ENCODE results near the gene GAS2.

GAS2 gene

DNA sequence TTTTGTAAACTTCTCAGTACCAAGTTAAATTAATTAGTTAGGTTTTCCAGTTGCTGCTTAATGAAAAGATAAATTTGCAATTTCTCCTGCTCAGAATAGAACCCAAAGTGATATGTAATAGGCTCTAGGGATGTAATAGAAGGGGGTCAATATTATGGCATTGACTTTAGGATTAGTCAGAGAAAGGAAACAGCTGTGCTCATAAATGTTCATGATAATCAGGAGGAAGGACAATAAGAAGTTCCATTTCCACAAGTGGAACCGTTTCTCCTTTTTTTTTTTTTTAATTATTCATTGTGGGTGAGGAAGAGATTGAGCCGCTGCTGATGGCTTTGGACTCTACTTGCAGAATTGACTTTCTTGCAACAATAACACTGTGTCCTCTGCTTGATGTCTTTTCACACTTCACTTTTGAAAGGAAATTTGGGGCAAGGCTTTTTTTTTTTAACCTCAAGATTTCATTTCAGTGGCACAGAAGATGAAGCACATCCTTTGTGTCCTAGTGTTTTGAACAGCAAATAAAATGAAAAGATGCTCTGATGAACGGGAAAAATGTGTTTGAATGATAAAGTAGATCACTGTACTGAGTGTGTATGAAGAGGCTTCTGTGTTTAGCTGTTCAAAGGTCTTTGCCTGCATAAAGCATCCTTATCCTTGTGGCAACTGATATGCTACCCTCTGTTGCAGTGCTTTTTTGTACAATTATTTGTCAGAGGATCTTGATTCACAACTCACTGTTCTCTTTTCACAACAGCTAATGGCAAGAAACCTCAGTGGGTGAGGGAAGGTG lies 62.4 kb downstream of the GAS2 start:
- no peak for DNase-seq (ENCODE audit: low read depth in 2 of 2)

DNA sequence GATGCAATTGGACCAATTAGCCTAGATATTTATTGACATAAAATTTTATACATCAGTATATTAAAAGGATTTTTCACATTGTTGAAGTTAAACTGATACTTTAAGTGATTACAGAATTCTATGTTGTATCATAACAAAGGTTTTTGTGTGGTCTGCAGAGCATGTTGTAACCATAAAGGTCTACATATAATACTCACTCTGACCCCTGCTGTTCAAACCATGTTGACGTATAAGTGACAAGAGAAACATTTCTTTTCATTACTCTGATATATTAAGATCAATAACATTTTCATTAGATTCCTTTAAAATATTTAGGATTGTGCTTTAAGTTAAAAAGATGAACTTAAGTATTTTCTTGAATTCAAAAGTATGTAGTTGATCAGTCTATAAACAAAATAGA lies 63.9 kb downstream of the GAS2 start:
- no peak for DNase-seq (ENCODE audit: low read depth in 2 of 2)

DNA sequence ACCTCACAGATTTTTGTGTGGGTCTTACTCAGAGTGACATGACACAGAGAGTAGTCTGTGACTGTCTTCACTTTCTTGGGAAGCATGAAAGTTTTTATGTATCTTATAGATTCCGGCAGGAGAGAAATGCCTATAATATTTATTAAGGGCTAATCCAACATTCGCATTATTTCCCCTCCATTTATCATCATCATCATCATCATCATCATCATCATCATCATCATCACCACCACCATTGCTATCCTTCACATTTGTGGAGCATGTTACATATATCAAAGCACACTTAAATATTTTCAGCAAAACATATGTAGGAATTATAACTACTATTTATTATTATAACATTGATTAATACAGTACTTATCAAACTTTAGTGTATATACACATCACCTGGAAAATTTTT lies 66.2 kb downstream of the GAS2 start:
- DNase-seq (ENCODE audit: low read depth in 2 of 2) = no peak

DNA sequence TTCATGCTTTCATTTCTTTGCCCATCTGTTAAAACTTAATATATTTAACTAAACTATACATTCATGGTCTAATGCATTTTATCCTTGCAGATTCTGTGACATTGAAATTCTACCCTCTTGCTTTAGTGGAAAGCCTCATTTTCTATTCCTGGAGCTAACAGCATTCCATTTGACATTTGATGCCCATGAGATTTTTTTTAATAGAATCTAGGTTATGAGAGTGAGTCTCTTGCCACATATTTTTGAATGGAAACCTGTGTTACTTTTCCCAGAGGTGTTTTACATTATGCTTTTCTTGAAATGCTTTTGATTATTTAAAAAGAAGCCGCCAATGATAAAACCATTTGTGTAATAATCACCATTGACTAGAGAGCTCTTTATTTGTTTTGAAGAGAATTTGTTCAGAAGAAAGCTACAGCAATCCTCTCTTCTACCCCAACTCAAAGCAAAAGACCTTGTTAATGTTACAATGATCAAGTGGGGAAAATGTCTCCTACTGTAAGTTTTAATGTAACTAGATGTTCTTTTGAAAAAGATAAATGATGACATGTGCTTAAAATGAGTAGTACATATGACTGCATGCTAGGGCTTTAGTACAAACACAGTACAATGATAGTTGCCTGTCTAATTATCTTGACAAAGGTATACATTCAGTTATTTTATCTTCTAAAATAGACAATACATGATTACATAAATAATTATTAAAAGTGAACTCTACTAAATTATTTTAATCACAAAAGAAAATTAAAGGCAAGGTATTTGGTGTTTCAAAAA lies 67.3 kb downstream of the GAS2 start:
- DNase-seq (ENCODE audit: low read depth in 2 of 2) = no peak

DNA sequence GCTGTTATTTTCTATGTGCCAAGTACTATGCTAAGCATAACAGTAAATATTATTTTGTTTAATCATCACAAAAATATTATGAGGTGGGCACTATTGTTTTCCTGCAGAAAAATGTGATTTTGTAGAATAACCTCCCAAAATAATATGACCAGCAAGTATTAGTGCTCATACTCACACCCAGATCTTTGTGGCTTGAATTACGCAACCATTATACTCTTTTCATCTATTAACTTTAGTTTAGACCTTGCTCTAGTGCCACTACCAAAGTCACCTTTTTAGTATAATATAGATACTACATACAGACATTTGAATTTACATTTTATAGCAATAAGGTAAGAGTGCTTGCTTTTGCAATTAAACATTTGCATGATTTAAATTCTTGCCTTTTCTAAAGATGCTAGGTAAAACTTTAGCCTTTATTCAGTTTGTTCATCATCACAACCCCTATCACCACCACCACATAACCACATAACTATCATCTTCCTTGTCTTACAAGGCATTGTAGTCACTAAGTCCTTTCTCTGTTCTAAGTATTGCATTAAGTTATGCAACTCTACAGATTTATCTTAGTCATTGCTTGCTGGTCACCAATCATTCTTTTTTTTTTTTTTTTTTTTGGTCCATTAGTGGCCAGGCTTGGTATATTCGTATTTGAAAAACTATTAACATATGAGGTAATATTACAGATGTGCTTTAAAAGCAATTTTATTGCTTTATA lies 68.4 kb downstream of the GAS2 start:
- DNase-seq (ENCODE audit: low read depth in 2 of 2) = no peak

DNA sequence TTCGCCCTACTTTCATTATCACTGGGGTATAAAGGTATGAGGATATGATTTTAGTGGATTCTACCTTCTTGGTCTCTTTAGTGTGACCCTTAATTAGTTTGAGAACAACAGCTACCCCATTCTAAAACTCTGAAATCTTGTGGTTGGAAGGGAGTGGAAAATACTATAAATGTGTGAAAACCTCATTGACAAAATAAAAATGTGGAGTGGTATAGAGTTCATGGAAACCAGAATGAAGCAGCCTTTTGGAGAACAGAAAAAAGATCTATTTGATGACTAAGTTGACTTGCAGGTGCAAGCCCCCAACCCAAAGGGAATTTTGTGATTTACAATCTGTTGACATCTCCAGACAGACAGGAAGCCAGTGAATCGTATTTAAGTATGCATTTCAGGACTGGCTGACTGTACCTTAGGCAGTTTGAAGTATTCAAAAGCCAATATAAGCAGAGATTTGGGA lies 75.8 kb downstream of the GAS2 start:
- no peak for DNase-seq (ENCODE audit: low read depth in 2 of 2)

DNA sequence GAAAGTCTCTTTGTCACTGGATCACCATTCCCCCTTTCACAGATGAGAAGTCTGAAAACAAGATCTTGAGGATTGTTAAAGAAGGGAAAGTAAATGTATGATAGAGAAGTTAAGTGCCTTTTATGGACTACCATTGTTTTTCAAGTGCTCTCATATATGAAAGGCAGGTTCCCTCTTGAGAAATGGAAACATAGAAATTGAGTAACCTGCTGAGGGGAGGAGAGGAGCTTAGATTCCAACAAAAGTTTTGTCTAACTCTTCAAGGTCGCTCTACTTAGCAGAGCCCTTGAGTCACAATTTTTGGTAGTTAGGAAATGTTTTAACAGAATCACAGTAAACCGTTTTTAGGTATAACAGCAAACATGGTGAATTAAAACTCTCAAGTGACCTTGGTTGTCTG lies 83.1 kb downstream of the GAS2 start:
- DNase-seq (ENCODE audit: low read depth in 2 of 2) = no peak

DNA sequence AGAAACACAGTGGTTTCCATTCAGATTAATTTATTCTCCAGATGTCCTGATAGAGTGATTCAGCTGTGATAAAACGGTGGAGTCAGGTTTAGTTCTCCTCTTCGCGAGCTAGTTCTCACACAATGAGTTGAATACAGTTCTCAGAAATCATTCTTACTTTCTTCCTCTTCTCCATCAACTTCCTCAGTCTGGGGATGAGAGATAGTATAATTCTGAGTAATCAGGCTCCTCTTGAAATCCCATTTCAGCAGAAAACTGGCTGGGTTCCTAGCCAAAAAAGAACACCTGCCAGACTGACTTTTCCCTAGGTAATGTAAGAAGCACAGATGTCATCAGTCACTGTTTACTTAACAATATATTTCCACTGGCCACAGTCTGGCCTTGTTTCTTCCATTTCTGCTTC lies 86.5 kb downstream of the GAS2 start:
- DNase-seq (ENCODE audit: low read depth in 2 of 2) = no peak

DNA sequence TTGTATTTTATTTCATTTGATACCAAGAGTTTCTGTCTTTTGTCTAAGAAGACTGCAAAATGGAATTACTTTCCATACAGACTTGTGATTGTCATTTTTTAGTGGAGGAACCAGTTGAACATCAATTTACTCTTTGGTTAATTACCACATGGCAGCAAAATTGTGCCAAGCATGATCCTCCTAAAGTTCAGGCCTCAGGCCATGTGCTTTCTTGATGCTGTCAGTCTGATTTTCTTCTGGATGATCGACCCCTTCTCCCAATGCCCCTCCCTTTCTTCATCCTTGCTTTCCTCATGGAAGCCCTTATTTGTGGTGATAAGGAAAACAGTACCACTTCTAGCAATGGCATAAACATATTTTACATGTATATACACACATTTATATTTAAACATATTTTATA lies 87.0 kb downstream of the GAS2 start:
- DNase-seq (ENCODE audit: low read depth in 2 of 2) = no peak

DNA sequence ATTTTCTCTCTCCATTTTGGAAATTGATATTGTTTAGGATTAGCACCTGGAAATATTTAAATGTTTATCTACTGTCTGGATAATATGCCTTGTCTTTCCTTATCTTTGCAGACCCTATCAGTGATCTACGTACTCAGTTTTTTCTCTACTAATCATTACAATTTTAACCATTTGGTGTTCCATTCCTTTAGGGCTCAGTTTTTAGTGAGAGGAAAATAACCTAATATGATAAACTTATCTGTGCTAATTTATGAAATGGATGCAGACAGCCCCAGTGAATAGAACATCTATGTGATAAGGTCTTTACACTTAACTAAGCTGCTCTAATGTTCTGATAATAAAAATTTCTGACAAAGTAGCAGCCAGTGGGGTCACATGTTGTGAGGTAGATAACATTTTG lies 94.7 kb downstream of the GAS2 start:
- no peak for DNase-seq (ENCODE audit: low read depth in 2 of 2)

DNA sequence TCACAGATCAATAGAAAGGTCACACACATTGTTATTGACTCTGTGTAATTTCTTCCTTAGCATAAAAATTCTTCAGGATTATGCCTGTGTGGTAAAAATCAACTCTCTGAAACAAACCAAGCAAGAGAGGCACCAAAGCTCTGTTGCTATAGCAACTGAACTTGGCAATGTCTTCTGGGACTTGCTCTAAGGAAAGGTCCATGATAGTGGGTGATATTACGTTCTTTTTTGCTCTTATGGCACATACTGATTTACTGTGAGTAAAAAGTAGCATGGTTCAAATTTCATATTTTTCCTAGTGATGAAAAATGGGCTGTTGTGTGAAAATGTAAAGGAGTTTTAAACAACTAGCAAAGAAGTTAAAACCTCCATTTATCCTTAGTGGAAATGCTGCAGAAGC lies 96.8 kb downstream of the GAS2 start:
- no peak for DNase-seq (ENCODE audit: low read depth in 2 of 2)

DNA sequence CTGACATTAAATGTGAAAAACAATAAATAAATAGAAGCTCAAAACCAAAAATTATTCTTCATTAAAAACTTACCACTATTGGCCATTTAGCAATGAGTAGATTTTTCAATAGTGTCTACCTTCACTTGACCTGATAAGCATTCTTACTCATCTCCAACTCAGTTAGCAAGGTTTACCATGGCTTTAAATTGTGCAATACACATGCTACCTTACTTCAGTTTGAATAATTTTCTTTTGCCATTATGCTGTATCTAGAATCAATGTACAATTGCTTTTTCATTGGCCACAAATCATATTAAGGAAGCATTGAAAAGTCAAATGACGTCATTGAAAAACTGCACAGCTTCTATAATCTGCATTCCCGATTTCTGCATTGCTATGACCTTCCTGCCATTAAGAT lies 98.3 kb downstream of the GAS2 start:
- no peak for DNase-seq (ENCODE audit: low read depth in 2 of 2)

DNA sequence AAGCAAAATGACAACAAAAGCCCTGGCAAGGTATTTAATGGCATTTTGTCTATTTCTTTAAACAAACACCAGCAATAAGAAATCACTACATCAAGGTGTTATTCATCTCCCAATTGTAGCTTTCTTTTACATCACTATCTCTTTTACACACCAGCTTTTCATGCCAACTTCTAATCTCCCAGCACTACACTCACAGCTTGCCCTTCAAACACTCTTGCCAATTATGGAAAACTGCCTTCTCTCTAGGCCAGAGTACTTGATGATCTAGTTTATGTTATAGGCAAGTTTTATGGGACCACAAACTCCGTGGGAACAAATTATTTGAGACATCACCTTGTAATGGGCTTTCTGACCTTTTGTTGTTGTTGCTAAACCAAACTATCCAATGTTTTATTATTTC lies 101.9 kb downstream of the GAS2 start:
- no peak for DNase-seq (ENCODE audit: low read depth in 2 of 2)

DNA sequence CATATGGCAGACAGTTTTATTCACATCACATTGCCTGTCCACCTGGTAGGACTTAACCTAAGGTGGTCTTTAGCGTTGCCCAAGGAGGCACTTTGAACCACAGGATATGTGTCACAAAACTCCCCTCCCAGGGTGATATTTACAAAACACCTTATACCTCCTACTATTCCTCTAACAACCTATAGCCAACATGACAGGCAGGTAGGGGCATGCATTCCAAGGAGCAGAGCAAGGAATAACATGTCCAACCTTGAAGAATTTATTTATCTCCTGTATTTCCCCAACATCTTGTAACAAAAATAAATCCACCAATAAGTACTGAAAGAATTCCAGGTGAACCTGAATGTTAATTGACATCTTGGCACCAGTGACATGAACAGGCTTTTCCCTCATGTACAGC lies 102.7 kb downstream of the GAS2 start:
- DNase-seq (ENCODE audit: low read depth in 2 of 2) = no peak

DNA sequence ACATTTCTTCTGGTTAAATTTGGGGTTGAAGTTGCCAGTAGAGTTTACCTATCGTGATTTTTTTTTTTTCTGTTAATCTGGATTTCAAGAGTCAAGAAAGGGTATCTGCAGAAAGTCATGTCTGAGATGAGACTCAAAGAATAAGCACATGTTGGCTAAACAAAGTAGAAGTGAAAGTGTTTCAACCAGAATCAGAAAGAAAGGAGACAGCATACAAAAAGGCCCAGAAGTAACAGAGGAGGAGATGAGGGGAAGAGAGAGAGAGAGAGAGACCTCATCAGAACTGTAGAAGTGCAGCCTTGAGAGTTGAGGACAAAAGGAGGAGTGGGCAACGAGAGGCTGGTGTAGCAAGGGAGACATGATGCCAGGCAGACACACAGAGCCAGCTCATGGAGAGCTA lies 108.3 kb downstream of the GAS2 start:
- DNase-seq (ENCODE audit: low read depth in 2 of 2) = no peak

DNA sequence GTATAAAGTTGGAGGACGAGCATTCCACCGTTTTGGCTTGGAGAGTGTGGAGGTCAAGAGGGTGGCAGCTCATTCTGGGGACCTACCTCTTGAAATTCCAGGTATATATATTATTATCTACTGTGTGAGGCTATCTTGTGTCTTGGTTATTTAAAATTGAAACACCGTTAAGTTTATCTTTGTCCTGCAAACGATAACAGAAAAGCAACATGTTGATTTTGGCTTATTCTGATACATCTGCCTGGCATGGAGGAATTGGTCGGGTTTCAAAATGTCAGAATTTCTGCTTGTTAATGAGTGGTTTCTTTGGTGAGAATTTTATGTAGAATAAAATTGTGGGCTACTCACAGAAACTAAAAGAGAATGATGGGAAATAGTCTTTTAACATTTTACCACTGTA lies 108.8 kb downstream of the GAS2 start:
- DNase-seq (ENCODE audit: low read depth in 2 of 2) = no peak

DNA sequence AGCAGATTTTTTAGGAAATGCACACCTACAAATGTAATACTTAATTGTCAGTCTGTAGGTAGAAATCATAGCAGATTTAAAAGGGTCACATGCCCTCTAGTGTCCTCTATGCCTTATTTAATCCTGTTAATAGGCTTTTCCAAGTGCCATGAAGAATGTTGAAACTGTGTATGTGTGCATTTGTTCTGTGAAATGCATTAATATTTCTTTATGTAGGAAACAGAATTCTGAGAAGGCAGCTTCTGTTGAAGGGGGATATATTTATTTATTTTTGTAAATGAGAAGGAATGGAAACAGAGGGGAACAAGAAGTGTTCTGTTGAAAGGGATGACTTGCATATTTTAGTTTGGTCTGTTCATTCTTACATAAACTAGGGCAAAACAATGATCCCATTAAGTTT lies 112.2 kb downstream of the GAS2 start:
- DNase-seq (ENCODE audit: low read depth in 2 of 2) = no peak

DNA sequence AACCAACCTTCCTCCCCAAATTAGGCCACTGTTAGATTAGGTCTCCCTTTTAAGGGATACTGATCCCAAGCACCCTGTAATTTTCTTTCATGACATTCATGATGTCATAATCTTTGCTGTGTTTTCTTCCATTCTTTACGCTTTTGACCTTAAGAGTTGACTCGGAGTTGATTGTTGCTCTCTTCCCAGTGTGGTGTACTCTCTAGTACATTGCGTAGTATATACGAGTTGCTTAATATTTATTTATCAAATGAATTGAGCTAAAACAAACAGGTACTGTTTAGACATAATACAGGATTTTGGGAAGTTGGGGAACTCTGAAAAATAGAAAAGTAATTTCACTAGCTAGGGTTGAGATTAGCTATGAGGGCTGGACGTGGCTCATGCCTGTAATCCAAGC lies 113.4 kb downstream of the GAS2 start:
- no peak for DNase-seq (ENCODE audit: low read depth in 2 of 2)

DNA sequence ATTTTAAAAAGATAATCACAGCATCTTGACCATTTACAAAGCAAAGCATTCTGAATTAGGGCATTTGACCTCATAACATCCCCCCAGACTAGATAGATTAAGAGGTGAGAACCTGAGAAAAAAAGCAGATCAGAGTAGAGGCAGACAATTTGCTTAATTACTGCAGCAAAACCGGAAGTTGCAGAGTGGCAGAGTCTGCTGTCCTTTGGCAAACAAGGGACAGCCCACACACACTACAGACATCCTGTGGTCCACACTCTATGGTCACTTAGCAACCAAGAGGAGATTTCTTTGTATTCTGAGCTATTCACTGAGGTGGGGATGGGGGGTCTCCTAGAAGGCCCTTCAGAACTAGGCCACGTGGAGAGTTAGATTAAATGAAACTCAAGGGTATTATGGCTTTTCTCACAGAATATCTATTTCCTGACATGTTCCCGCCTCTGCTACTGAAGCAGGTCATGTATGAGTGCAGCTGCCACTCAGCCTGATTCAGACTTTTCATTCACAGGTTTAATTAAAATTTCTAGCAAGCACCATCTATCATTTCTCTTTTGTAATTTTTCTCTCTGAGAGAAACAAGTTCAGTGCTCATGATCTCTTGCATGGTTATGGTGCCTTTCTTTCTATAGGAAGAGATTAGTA lies 114.7 kb downstream of the GAS2 start:
- no peak for DNase-seq (ENCODE audit: low read depth in 2 of 2)

DNA sequence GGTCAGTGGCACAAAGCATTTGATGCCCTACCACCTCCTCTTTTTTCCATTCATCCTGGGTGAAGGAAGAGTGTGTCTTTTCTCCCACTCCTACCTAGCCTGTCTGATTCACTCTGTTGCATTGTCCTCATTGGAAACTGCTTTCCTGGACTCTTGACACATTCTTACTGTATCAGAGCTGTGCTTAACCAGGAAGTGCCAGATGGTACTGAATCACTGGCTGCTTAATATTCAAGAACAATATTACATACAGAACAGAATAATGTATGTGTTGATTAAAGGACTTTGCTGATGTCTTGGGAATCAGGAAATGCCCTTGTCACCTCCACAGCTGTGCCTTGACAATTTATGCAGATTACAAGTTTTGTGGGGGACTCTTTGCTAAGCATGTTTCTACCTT lies 118.8 kb downstream of the GAS2 start:
- DNase-seq (ENCODE audit: low read depth in 2 of 2) = no peak

DNA sequence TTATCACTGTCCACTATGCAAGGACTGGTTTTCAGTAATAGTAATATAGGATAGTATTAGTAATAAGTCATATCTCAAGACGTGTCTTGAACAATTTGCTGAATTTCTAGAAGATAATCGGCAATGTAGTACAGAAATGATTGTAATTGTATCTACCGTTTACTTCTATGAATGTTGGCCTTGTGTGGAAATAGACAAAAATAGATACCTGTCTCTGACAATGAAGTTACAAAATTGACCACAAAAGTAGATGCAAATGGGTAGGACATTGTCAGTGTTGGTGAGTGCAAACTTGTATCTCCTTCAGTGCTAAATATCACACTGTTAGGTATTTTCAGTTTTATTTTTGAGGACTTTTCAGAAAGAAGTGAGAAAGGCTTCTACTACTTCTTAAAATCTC lies 120.1 kb downstream of the GAS2 start:
- no peak for DNase-seq (ENCODE audit: low read depth in 2 of 2)

DNA sequence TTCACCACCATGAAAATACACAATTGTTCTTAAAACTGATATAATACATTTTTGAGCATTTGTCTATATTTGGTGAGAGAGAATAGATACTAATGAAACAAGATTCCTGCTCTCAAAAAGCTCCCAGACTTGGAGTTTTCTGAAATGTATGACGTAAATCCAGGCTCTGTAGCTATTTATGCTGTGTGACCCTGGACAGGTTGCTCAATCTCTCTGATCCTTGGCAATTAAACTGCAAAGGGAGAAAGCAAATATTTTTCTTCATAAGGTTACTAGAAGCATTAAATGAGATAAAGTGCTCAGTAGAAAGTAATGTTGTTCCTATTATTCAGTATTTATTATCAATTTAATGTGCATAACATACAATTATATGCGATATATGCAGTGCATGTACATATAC lies 120.6 kb downstream of the GAS2 start:
- no peak for DNase-seq (ENCODE audit: low read depth in 2 of 2)

Data from stimulated activated CD8-positive, alpha-beta memory T cell treated with anti-CD3 and anti-CD28 coated beads, Interleukin-2, amount 100 ng/mL, for 48 hours (primary cell).